Hepatocyte (in vitro differentiated cells): Measurements from ENCODE around the gene KCNA5. TPM values are rescaled to one million over a fixed set of nuclear protein-coding genes. Genes with fewer than 3 reads are reported as not detected.

Source experiments
- DNase-seq: peaks from one replicate; pipeline ENCODE4 v3.0.0-alpha.2; 2016; ENCODE audit warnings: low spot score
- H2AFZ ChIP-seq: fragments of 200-600 bp; sonication (generic); 2 replicates; pipeline ENCODE4 v1.6.0; 2016; ENCODE audit warnings: antibody characterized with exemption, mild to moderate bottlenecking
- H3K27ac ChIP-seq: fragments of 200-600 bp; sonication (generic); 2 replicates; pipeline ENCODE4 v1.5.1; 2016; ENCODE audit warnings: mild to moderate bottlenecking
- H3K27me3 ChIP-seq: fragments of 200-600 bp; sonication (generic); 2 replicates; pipeline ENCODE4 v1.6.1; 2016
- H3K36me3 ChIP-seq: fragments of 200-600 bp; sonication (generic); replicated peaks from 2 replicates; pipeline ENCODE4 v1.5.1; 2016; ENCODE audit warnings: low read depth; ENCODE audit not compliant: insufficient read depth
- H3K4me1 ChIP-seq: fragments of 200-600 bp; sonication (generic); 2 replicates; pipeline ENCODE4 v1.5.1; 2016; ENCODE audit warnings: mild to moderate bottlenecking, moderate library complexity; ENCODE audit not compliant: insufficient read depth
- H3K4me2 ChIP-seq: fragments of 200-600 bp; sonication (generic); 2 replicates; pipeline ENCODE4 v1.6.0; 2016
- H3K4me3 ChIP-seq: fragments of 200-600 bp; sonication (generic); 2 replicates; pipeline ENCODE4 v1.5.1; 2016; ENCODE audit warnings: mild to moderate bottlenecking
- H3K79me2 ChIP-seq: fragments of 200-600 bp; sonication (generic); 2 replicates; pipeline ENCODE4 v1.6.0; 2017; ENCODE audit warnings: mild to moderate bottlenecking
- H3K9me2 ChIP-seq: fragments of 200-600 bp; sonication (generic); replicated peaks from 2 replicates; pipeline ENCODE4 v1.6.0; 2017; ENCODE audit warnings: mild to moderate bottlenecking; ENCODE audit not compliant: insufficient read depth
- H3K9me3 ChIP-seq: fragments of 200-600 bp; sonication (generic); 2 replicates; pipeline ENCODE4 v1.5.1; 2016; ENCODE audit warnings: low read depth, mild to moderate bottlenecking
- H4K20me1 ChIP-seq: fragments of 200-600 bp; sonication (generic); 2 replicates; pipeline ENCODE4 v1.6.0; 2016; ENCODE audit warnings: mild to moderate bottlenecking; ENCODE audit not compliant: insufficient read depth, poor library complexity, severe bottlenecking
- CTCF ChIP-seq: fragments of 200-600 bp; sonication (generic); IDR thresholded peaks from 2 replicates; pipeline ENCODE4 v1.5.1; 2016; ENCODE audit warnings: antibody characterized with exemption, mild to moderate bottlenecking; ENCODE audit not compliant: poor library complexity
- EZH2 ChIP-seq: fragments of 200-600 bp; sonication (generic); IDR thresholded peaks from 2 replicates; pipeline ENCODE4 v1.6.1; 2016; ENCODE audit warnings: antibody characterized with exemption, mild to moderate bottlenecking, borderline replicate concordance
- EZH2phosphoT487 ChIP-seq: fragments of 200-600 bp; sonication (generic); IDR thresholded peaks from one replicate; pipeline ENCODE4 v1.6.1; 2018; ENCODE audit warnings: antibody characterized with exemption, mild to moderate bottlenecking, low read depth, moderate library complexity; ENCODE audit not compliant: unreplicated experiment, severe bottlenecking
- WGBS: methylation state at CpG from one replicate; pipeline ENCODE4 v1.1.6; 2016; ENCODE audit warnings: low lambda C conversion rate; ENCODE audit errors: missing lambda C conversion rate; 5-methylcytosine and 5-hydroxymethylcytosine counted together
- polyA plus RNA-seq: library from polyadenylated mRNA; unstranded; fragments of >200 nt; fragmentation: Nextera tagmentation; extraction: Ambion mirVana; gene quantifications from 2 replicates; pipeline ENCODE4 v1.2.1, GENCODE V29; 2016
- total RNA-seq: library from RNA; depleted of rRNA; stranded (reverse); fragments of >200 nt; gene quantifications from 2 replicates; pipeline ENCODE4 v1.2.3, GENCODE V29; 2014

Gene KCNA5
- total and polyA plus RNA-seq, 2 experiments from 2014 or later, result 1.8 to 2.8 TPM

- peaks cover 50% of the 10 kb centered on the region for H3K27me3 ChIP-seq
- H3K79me2 ChIP-seq, result no peaks in the 10 kb centered on the region
- no peak overlapping the region for H3K27ac ChIP-seq
- TF ChIP-seq EZH2phosphoT487, result no peak
- TF ChIP-seq EZH2, result no peak
- no peaks in the 10 kb centered on the region for H3K9me2 ChIP-seq
- 88% methylated on average over 9 of the region's 9 CpGs for WGBS
- no peak overlapping the region for H3K4me3 ChIP-seq
- H3K36me3 ChIP-seq, result no peaks in the 10 kb centered on the region
- H4K20me1 ChIP-seq, result no peaks in the 10 kb centered on the region
- peaks cover 2% of the 10 kb centered on the region for H3K4me1 ChIP-seq
- H3K9me3 ChIP-seq, result no peaks in the 10 kb centered on the region
- DNase-seq, result no peak
- no peak overlapping the region for H2AFZ ChIP-seq
- H3K4me2 ChIP-seq, result no peak overlapping the region
Observed at GRCh38 chr12:5037795-5038357, 5.8 kb upstream of the KCNA5 start.

GRCh38 chr12:5038781-5039311 lies 4.8 kb upstream of the KCNA5 start:
- Histone ChIP-seq H3K27ac (no peak overlapping the region), H3K9me3 (no peaks in the 10 kb centered on the region), H3K36me3 (no peaks in the 10 kb centered on the region), H3K4me3 (no peak overlapping the region), H3K9me2 (no peaks in the 10 kb centered on the region), H3K4me1 (peaks cover 5% of the 10 kb centered on the region), H3K4me2 (no peak overlapping the region), H4K20me1 (no peaks in the 10 kb centered on the region), H3K79me2 (no peaks in the 10 kb centered on the region), H2AFZ (no peak overlapping the region), H3K27me3 (peaks cover 58% of the 10 kb centered on the region)
- no peak for TF ChIP-seq CTCF
- TF ChIP-seq EZH2phosphoT487, result no peak
- TF ChIP-seq EZH2, result no peak
- DNase-seq, result no peak
- WGBS, result 5% methylated on average over 4 of the region's 4 CpGs

- Histone ChIP-seq H3K36me3 (no peaks in the 10 kb centered on the region), H3K79me2 (no peaks in the 10 kb centered on the region), H4K20me1 (no peaks in the 10 kb centered on the region), H3K4me3 (no peak overlapping the region), H3K4me1 (peaks cover 5% of the 10 kb centered on the region), H3K9me2 (no peaks in the 10 kb centered on the region), H3K27me3 (peaks cover 67% of the 10 kb centered on the region), H2AFZ (no peak overlapping the region), H3K4me2 (no peak overlapping the region), H3K9me3 (no peaks in the 10 kb centered on the region), H3K27ac (no peak overlapping the region)
- TF ChIP-seq CTCF, result no peak
- TF ChIP-seq EZH2phosphoT487, result no peak
- TF ChIP-seq EZH2, result no peak
- no peak for DNase-seq
- WGBS, result 90% methylated on average over 3 of the region's 3 CpGs
Observed at GRCh38 chr12:5039815-5040214, 3.9 kb upstream of the KCNA5 start.

- no peaks in the 10 kb centered on the region for H4K20me1 ChIP-seq
- no peak for DNase-seq
- no peaks in the 10 kb centered on the region for H3K9me3 ChIP-seq
- TF ChIP-seq EZH2 (no peak), CTCF (no peak), EZH2phosphoT487 (no peak)
- H3K4me3 ChIP-seq, result no peak overlapping the region
- no peaks in the 10 kb centered on the region for H3K79me2 ChIP-seq
- H3K4me1 ChIP-seq, result peaks cover 5% of the 10 kb centered on the region
- no peak overlapping the region for H3K4me2 ChIP-seq
- WGBS, result 80% methylated on average over 5 of the region's 5 CpGs
- H2AFZ ChIP-seq, result no peak overlapping the region
- peaks cover 70% of the 10 kb centered on the region for H3K27me3 ChIP-seq
- H3K27ac ChIP-seq, result no peak overlapping the region
- no peaks in the 10 kb centered on the region for H3K9me2 ChIP-seq
- H3K36me3 ChIP-seq, result no peaks in the 10 kb centered on the region
Observed at GRCh38 chr12:5040368-5040767, 3.3 kb upstream of the KCNA5 start.
